ENCODE data around the gene ADAM22. TPM values are rescaled to one million over a fixed set of nuclear protein-coding genes. Genes with fewer than 3 reads are reported as not detected.

ADAM22 gene
- total and polyA plus RNA-seq, 10 of the 15 experiments (the other 5 are each of a cell fraction or from before 2014, with no cell fraction given) = 1.4 to 24.5 (median 7.6) TPM

GRCh38 chr7:88075216-88075615 is 141.2 kb downstream of the ADAM22 start:
- H4K20me1 ChIP-seq (ENCODE audit: control insufficient read depth, insufficient read depth) = no peaks in the 10 kb centered on the region
- H3K27me3 ChIP-seq (replicated peaks in 1 of 2; ENCODE audit: control insufficient read depth in 2 of 2, insufficient read depth in 2 of 2, low read length in 1 of 2) = no peaks in the 10 kb centered on the region
- DNase-seq (ENCODE audit: low read depth, low spot score) = no peak
- H3K4me3 ChIP-seq = no peak overlapping the region
- in situ Hi-C loops (cut with MboI) = no loop called here
- no peak overlapping the region for H2AFZ ChIP-seq (ENCODE audit: control insufficient read depth, low read depth, low read length)
- WGBS (ENCODE audit: insufficient coverage, insufficient replicate concordance, low lambda C conversion rate, missing lambda C conversion rate) = 93% methylated on average over 2 of the region's 2 CpGs
- H3K4me2 ChIP-seq (ENCODE audit: control insufficient read depth, insufficient read depth) = no peak overlapping the region
- H3K27ac ChIP-seq (ENCODE audit: control insufficient read depth, insufficient read depth) = no peak overlapping the region
- peaks cover 6% of the 10 kb centered on the region; the same call in 1 of the 2 replicates for H3K4me1 ChIP-seq (ENCODE audit: control insufficient read depth, insufficient read depth, low read length)
- no peaks in the 10 kb centered on the region for H3K36me3 ChIP-seq (ENCODE audit: control insufficient read depth in 2 of 2, insufficient read depth in 2 of 2, low read length in 1 of 2)
- intact Hi-C loops (cut with micrococcal nuclease; ENCODE audit: unreplicated experiment) = no loop called here
- no peak for ATAC-seq
- no peak for TF ChIP-seq RBBP5 (conservative IDR thresholded peaks at IDR 0.05)
- no peak for TF ChIP-seq ZNF207 (IDR thresholded peaks at IDR 0.05; ENCODE audit: borderline replicate concordance)
- TF ChIP-seq LARP7 (IDR thresholded peaks at IDR 0.05) = no peak
- no peak for TF ChIP-seq ZNF687 (IDR thresholded peaks at IDR 0.05)
- TF ChIP-seq REST (IDR thresholded peaks at IDR 0.05; ENCODE audit: low read depth, low read length) = no peak
- FAIRE-seq = no peak
- SMC1A ChIA-PET (ENCODE audit: uncharacterized antibody, unreplicated experiment) = interaction anchor here (4.5 kb wide), 1 partner anchor 17 kb away, joined by 19 read pairs; no protein-coding TSS in a partner anchor
- H3K79me2 ChIP-seq (ENCODE audit: control insufficient read depth, insufficient read depth, low read length) = no peaks in the 10 kb centered on the region
- POLR2A ChIA-PET = interaction anchor here (1.9 kb wide), 1 partner anchor 140 kb away, joined by 4 read pairs; no protein-coding TSS in a partner anchor
- no TSS peak for BruUV-seq (replicated peaks)
- RAD21 ChIA-PET (ENCODE audit: unreplicated experiment) = interaction anchor here (4.4 kb wide), 1 partner anchor 15 kb away, joined by 19 read pairs; no protein-coding TSS in a partner anchor
- no peaks in the 10 kb centered on the region; the same call in 2 of the 3 replicates for H3K9me3 ChIP-seq (replicated peaks; ENCODE audit: control insufficient read depth, insufficient read depth, low read length)
- H3K9ac ChIP-seq (ENCODE audit: control insufficient read depth, insufficient read depth, low read length) = no peak overlapping the region
- CTCF ChIA-PET = no interaction called here

Measured in GM12878 (cell line).